Adrenal gland (tissue), 12 donors: Measurements from ENCODE around the gene CACNA1C. TPM values are rescaled to one million over a fixed set of nuclear protein-coding genes. Genes with fewer than 3 reads are reported as not detected.

Experiments used
- DNase-seq, 7 donors: peaks; one replicate each; pipeline ENCODE4 v3.0.0-alpha.2; 2019 to 2020
- H3K27ac ChIP-seq, 5 donors: fragments of 200-600 bp; sonication (generic) in 4 of 5; 1 replicate in 3 of 5; 2 replicates in 2 of 5; pipeline versions ENCODE4 v1.5.1 to v1.8.0; 2016 to 2020; ENCODE audit warnings: mild to moderate bottlenecking in 1 of 5
- H3K27me3 ChIP-seq: fragments of 200-600 bp; 2 replicates; pipeline ENCODE4 v1.8.0; 2021
- H3K36me3 ChIP-seq, 2 donors: fragments of 200-600 bp; replicated peaks in 1 of 2; 1 replicate in 1 of 2; 2 replicates in 1 of 2; pipeline versions ENCODE4 v1.5.1 to v1.8.0; 2018 to 2022
- H3K4me1 ChIP-seq, 2 donors: fragments of 200-600 bp; replicated peaks in 1 of 2; 1 replicate in 1 of 2; 2 replicates in 1 of 2; pipeline versions ENCODE4 v1.5.1 to v1.8.0; 2018 to 2021
- H3K4me3 ChIP-seq, 4 donors: fragments of 200-600 bp; sonication (generic) in 3 of 4; one replicate each; pipeline ENCODE4 v1.5.1; 2016 to 2018
- H3K9me3 ChIP-seq, 3 donors: fragments of 200-600 bp; sonication (generic) in 1 of 3; replicated peaks in 1 of 3; 1 replicate in 2 of 3; 2 replicates in 1 of 3; pipeline versions ENCODE4 v1.5.1 to v1.8.0; 2016 to 2021
- POLR2A ChIP-seq, 2 donors: fragments of 450-650 bp; IDR thresholded peaks; one replicate each; pipeline ENCODE4 v1.6.1; 2017; ENCODE audit warnings: antibody characterized with exemption in 2 of 2, mild to moderate bottlenecking in 2 of 2, moderate library complexity in 1 of 2
- WGBS, 4 donors: extraction: QIAGEN DNeasy Blood & Tissue Kit in 2 of 4; methylation state at CpG; one replicate each; pipeline versions ENCODE4 v1.1.5 to v1.1.7; 2013 to 2017; 5-methylcytosine and 5-hydroxymethylcytosine counted together
- intact Hi-C, 2 donors: fragments of 100-400 bp; cut with DNase I; formaldehyde crosslinking; loops; one replicate each; pipeline versions ENCODE4 v1.14.1 to v1.15.0; 2022 to 2023
- polyA plus RNA-seq, 3 donors: library from polyadenylated mRNA; stranded (reverse); fragments of 200-250 nt in 2 of 3; fragments of 350-450 nt in 1 of 3; fragmentation: Illumina TruSeq in 1 of 3; extraction: RNeasy Lipid Tissue Mini Kit (QIAGEN cat#74804) in 1 of 3; gene quantifications; one replicate each; pipeline ENCODE4 v1.2.3, GENCODE V29; 2013 to 2014
- total RNA-seq, 9 donors: library from RNA; depleted of rRNA in 4 of 9; stranded (reverse); fragments of >200 nt in 4 of 9; fragments of 120-200 nt in 1 of 9; fragmentation: NEBNext Ultra II Directional in 1 of 9; extraction: Animal tissue kit (Norgen Biotek cat#: 25700) in 1 of 9; gene quantifications; one replicate each; pipeline versions ENCODE4 v1.1.0 to v1.2.4, GENCODE V29; 2013 to 2023
- TF ChIP-seq, protein P1 (sequence below), 6 experiments: fragments of 450-650 bp in 4 of 6; fragments of 200-600 bp in 2 of 6; sonication (generic) in 1 of 6; IDR thresholded peaks; 1 replicate in 5 of 6; 2 replicates in 1 of 6; pipeline versions ENCODE4 v1.5.1 to v1.8.0; 2016 to 2021; ENCODE audit warnings: antibody characterized with exemption in 6 of 6, mild to moderate bottlenecking in 2 of 6, moderate library complexity in 1 of 6
- donor health status: healthy with polysubstance abuse.
- donor health status: Bipolar disorder and iron deficiency.
- donor health status: DM: yes; HTN: yes; CAD: no.
- donor health status: DM: no; HTN: no; CAD: no.
- donor health status: DM: no; HTN: no; CAD: no.
- donor health status: DM: yes; HTN: yes; CAD: no.

CACNA1C gene
- total and polyA plus RNA-seq, 12 donors, result 1.4 to 5.8 (median 3.5) TPM

DNA sequence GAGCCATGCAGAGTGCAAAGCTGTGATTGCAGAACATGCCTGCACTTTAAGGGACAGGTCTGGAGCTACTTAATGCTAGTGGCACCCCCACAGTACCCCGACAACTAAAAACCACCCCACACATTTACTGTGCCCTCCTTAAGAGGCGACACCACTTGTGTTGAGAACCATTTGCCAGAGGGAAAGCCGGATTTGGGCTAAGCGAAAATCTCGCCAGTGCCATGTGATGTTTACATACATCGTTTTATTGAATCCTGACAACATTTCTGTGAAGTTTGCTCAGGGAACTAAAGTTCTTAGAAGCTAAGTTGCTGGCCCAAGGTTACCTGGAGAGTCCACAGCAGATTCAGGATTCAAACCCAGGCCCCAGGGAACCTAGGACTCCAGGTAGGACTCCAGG is 623.0 kb downstream of the CACNA1C start:
- Histone ChIP-seq H3K9me3 (no peaks in the 10 kb centered on the region), H3K36me3 (no peaks in the 10 kb centered on the region), H3K4me1 (no peaks in the 10 kb centered on the region), H3K27ac (no peak overlapping the region), H3K4me3 (no peak overlapping the region), H3K27me3 (no peaks in the 10 kb centered on the region)
- intact Hi-C loops, result no loop called here
- no peak for TF ChIP-seq POLR2A (IDR thresholded peaks at IDR 0.05)
- TF ChIP-seq, protein P1, sequence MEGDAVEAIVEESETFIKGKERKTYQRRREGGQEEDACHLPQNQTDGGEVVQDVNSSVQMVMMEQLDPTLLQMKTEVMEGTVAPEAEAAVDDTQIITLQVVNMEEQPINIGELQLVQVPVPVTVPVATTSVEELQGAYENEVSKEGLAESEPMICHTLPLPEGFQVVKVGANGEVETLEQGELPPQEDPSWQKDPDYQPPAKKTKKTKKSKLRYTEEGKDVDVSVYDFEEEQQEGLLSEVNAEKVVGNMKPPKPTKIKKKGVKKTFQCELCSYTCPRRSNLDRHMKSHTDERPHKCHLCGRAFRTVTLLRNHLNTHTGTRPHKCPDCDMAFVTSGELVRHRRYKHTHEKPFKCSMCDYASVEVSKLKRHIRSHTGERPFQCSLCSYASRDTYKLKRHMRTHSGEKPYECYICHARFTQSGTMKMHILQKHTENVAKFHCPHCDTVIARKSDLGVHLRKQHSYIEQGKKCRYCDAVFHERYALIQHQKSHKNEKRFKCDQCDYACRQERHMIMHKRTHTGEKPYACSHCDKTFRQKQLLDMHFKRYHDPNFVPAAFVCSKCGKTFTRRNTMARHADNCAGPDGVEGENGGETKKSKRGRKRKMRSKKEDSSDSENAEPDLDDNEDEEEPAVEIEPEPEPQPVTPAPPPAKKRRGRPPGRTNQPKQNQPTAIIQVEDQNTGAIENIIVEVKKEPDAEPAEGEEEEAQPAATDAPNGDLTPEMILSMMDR (IDR thresholded peaks at IDR 0.05), result no peak
- 64 to 74% (median 71%) methylated on average over 5 to 6 of the region's 6 CpGs for WGBS, 4 donors
- peak in 1 of 7 donors; percentile 24 for DNase-seq

DNA sequence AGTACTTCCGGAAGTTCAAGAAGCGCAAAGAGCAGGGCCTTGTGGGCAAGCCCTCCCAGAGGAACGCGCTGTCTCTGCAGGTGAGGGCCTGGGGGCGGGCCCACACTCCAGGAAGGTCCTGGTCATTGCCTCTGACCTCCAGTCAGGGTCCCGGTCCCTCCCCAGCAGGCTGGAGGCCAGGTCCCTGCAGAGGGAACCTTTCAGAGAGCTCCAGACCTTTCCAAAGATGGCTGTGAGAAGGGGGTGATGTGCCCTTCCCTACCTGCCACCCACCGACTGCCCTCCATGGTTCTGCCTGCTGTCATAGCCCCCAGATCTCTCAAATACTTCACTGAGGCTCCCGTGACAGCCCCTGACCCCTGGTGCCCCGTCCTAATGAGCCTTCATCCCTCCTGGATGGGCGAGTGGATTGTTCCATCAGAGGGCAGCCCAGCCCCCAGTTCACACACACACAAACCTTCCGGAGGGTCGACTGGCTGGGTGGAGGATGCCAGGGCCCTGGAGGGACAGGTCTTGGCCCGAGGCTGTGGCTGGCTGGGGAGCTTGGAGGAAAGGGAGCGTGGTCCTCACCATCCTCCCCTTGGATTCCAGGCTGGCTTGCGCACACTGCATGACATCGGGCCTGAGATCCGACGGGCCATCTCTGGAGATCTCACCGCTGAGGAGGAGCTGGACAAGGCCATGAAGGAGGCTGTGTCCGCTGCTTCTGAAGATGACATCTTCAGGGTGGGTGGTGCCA is 624.5 kb downstream of the CACNA1C start:
- Histone ChIP-seq H3K27me3 (no peaks in the 10 kb centered on the region), H3K27ac (no peak overlapping the region), H3K4me1 (no peaks in the 10 kb centered on the region), H3K36me3 (no peaks in the 10 kb centered on the region), H3K9me3 (no peaks in the 10 kb centered on the region), H3K4me3 (no peak overlapping the region)
- DNase-seq, result peak in 1 of 7 donors; percentile 30
- intact Hi-C loops, result no loop called here
- no peak for TF ChIP-seq POLR2A (IDR thresholded peaks at IDR 0.05)
- TF ChIP-seq, protein P1 (IDR thresholded peaks at IDR 0.05), result no peak
- WGBS, 4 donors, result 83 to 85% (median 84%) methylated on average over 3 to 20 of the region's 20 CpGs

DNA sequence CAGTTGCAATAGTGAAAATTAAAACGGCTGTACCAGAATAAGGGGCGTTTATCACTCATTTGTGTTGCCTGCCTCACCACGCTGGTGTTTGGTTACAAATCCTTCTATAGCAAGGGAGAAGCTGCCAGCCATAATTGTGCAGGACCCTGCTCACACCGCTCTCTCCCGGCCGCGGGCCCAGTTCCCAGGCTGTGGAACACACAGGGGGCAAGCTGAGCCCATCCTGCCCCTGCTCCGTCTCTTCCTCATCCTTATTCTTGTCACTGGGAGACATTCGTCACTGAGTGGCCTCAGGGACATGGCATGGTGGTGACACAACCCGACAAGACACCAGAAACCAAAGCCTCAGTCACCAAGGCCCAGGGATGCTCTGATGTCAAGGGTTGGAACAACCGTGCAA is 625.6 kb downstream of the CACNA1C start:
- intact Hi-C loops, result no loop called here
- Histone ChIP-seq H3K4me3 (no peak overlapping the region), H3K27me3 (no peaks in the 10 kb centered on the region), H3K9me3 (no peaks in the 10 kb centered on the region), H3K36me3 (no peaks in the 10 kb centered on the region), H3K4me1 (no peaks in the 10 kb centered on the region), H3K27ac (no peak overlapping the region)
- 76 to 83% (median 80%) methylated on average over 11 of the region's 11 CpGs for WGBS, 4 donors
- no peak for TF ChIP-seq POLR2A (IDR thresholded peaks at IDR 0.05)
- TF ChIP-seq, protein P1 (IDR thresholded peaks at IDR 0.05), result no peak
- no peak for DNase-seq

DNA sequence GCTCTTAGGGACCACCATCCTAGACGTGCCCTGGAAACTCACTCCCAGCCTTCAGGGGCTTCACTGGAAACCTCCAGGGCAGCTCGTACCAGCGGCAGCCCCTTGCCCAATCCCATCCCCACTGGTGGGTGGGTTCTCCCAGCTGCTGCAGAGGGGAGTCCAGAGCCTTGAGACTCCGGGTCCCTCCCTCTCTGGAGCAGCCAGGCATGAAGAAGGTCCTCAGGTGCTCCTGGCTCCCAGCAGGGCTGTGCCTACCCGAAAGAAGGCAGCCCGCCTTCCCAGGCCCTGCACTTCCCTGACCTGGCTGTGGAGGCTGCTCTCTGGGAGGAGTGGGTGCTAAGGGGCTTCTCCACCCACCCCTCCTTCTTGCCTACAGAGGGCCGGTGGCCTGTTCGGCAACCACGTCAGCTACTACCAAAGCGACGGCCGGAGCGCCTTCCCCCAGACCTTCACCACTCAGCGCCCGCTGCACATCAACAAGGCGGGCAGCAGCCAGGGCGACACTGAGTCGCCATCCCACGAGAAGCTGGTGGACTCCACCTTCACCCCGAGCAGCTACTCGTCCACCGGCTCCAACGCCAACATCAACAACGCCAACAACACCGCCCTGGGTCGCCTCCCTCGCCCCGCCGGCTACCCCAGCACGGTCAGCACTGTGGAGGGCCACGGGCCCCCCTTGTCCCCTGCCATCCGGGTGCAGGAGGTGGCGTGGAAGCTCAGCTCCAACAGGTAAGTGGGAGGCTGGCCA is 626.5 kb downstream of the CACNA1C start:
- 84 to 89% (median 87%) methylated on average over 19 to 33 of the region's 33 CpGs for WGBS, 4 donors
- Histone ChIP-seq H3K27me3 (no peaks in the 10 kb centered on the region), H3K9me3 (no peaks in the 10 kb centered on the region), H3K4me3 (no peak overlapping the region), H3K36me3 (no peaks in the 10 kb centered on the region), H3K4me1 (no peaks in the 10 kb centered on the region), H3K27ac (no peak overlapping the region)
- TF ChIP-seq POLR2A (IDR thresholded peaks at IDR 0.05), result no peak
- TF ChIP-seq, protein P1 (IDR thresholded peaks at IDR 0.05), result no peak
- DNase-seq, result no peak
- intact Hi-C loops, result no loop called here
